RWPE1 (cell line): Measurements from ENCODE around the gene PLXNB2.

Experiments used
- CTCF ChIA-PET: fragments of 350-600 bp; sonication (Branson Sonifier 250); formaldehyde crosslinking; extraction: SDS; loops from one replicate; lab custom pipeline; 2021; lab: Yijun Ruan, JAX
- POLR2A ChIA-PET: fragments of 400-600 bp; formaldehyde crosslinking; extraction: SDS; loops from one replicate; lab custom pipeline; 2020; ENCODE audit warnings: antibody characterized with exemption; ENCODE audit not compliant: low non-redundant PET; lab: Yijun Ruan, JAX
- DNase-seq: peaks from one replicate; pipeline ENCODE4 v3.0.0; 2012; ENCODE audit warnings: low spot score
- H3K27ac ChIP-seq: fragments of 450-650 bp; 2 replicates; pipeline ENCODE4 v1.5.1; 2017
- CTCF ChIP-seq: fragments of 450-650 bp; conservative IDR thresholded peaks from 2 replicates; pipeline ENCODE4 v1.5.1; 2017; ENCODE audit warnings: low read depth, mild to moderate bottlenecking

The PLXNB2 gene

GRCh38 chr22:50283821-50284220 lies 23.6 kb downstream of the PLXNB2 start:
- TF ChIP-seq CTCF, result no peak
- DNase-seq, result no peak
- CTCF ChIA-PET, result no interaction called here
- peak overlapping the region; percentile 91 for H3K27ac ChIP-seq
- POLR2A ChIA-PET, result no interaction called here

- CTCF ChIA-PET, result interaction anchor here (0.8 to 1.1 kb wide), 3 partner anchors 23 to 45 kb away, joined by 3 to 4 read pairs (median 3); no protein-coding TSS in a partner anchor
- TF ChIP-seq CTCF, result no peak
- peak overlapping the region; percentile 91 for H3K27ac ChIP-seq
- DNase-seq, result peak; percentile 87
- POLR2A ChIA-PET, result interaction anchor here (0.5 to 1.1 kb wide), 2 partner anchors 15 to 21 kb away, joined by 3 read pairs; no protein-coding TSS in a partner anchor
Measured at GRCh38 chr22:50282361-50283155, 24.9 kb downstream of the PLXNB2 start.

- TF ChIP-seq CTCF, result no peak
- CTCF ChIA-PET, result interaction anchor here (1.0 to 1.2 kb wide), 3 partner anchors 9 to 45 kb away, joined by 3 to 4 read pairs (median 3); no protein-coding TSS in a partner anchor
- H3K27ac ChIP-seq, result peak overlapping the region; percentile 91
- no peak for DNase-seq
- POLR2A ChIA-PET, result interaction anchor here (1.1 kb wide), 1 partner anchor 22 kb away, joined by 3 read pairs; no protein-coding TSS in a partner anchor
Measured at GRCh38 chr22:50281957-50282356, 25.5 kb downstream of the PLXNB2 start.

GRCh38 chr22:50281384-50281760 lies 26.1 kb downstream of the PLXNB2 start:
- ChIA-PET CTCF (interaction anchor here (1.0 to 1.2 kb wide), 2 partner anchors 9 to 25 kb away, joined by 3 to 4 read pairs; no protein-coding TSS in a partner anchor), POLR2A (no interaction called here)
- no peak for TF ChIP-seq CTCF
- DNase-seq, result no peak
- H3K27ac ChIP-seq, result peak overlapping the region; percentile 91

- H3K27ac ChIP-seq, result peak overlapping the region; percentile 91
- TF ChIP-seq CTCF, result no peak
- POLR2A ChIA-PET, result no interaction called here
Measured at GRCh38 chr22:50280708-50281383, 26.6 kb downstream of the PLXNB2 start.

GRCh38 chr22:50280022-50280707 lies 27.3 kb downstream of the PLXNB2 start:
- CTCF ChIA-PET, result interaction anchor here (0.6 kb wide), 1 partner anchor 45 kb away, joined by 3 read pairs; no protein-coding TSS in a partner anchor
- H3K27ac ChIP-seq, result peak overlapping the region; percentile 91
- no peak for DNase-seq
- POLR2A ChIA-PET, result no interaction called here
- TF ChIP-seq CTCF, result no peak

More at GRCh38 chr22:50280708-50281383, 26.6 kb downstream of the PLXNB2 start:
- CTCF ChIA-PET, result interaction anchor here (0.6 to 1.2 kb wide), 3 partner anchors 8 to 44 kb away, joined by 3 to 4 read pairs (median 3); no protein-coding TSS in a partner anchor
- no peak for DNase-seq
